Natural killer cell (primary cell): ENCODE measurements around the gene AZI2. TPM values are rescaled to one million over a fixed set of nuclear protein-coding genes. Genes with fewer than 3 reads are reported as not detected.

ENCODE experiments used
- ATAC-seq, 3 donors: fragments of 150-1000 bp in 2 of 3; fragments of 200-7000 bp in 1 of 3; cut with Tn5 transposase; 1 replicate in 1 of 3; 2 replicates in 2 of 3; pipeline ENCODE4 v1.10.0; 2021; ENCODE audit warnings: mild to moderate bottlenecking in 2 of 3, moderate library complexity in 2 of 3
- DNase-seq, 2 donors: peaks; one replicate each; pipeline versions ENCODE4 v3.0.0 to v3.0.0-alpha.2; 2013 to 2021; ENCODE audit warnings: mixed read lengths in 1 of 2
- H3K27ac ChIP-seq: one replicate; pipeline ENCODE4 v1.5.1; 2013; ENCODE audit warnings: mild to moderate bottlenecking, low read length
- H3K27me3 ChIP-seq: one replicate; pipeline ENCODE4 v1.6.1; 2013; ENCODE audit warnings: low read length; ENCODE audit not compliant: control insufficient read depth, insufficient read depth
- H3K36me3 ChIP-seq: one replicate; pipeline ENCODE4 v1.6.1; 2013; ENCODE audit warnings: low read length; ENCODE audit not compliant: control insufficient read depth, insufficient read depth
- H3K4me1 ChIP-seq: one replicate; pipeline ENCODE4 v1.6.1; 2013; ENCODE audit warnings: low read length; ENCODE audit not compliant: control insufficient read depth, insufficient read depth
- H3K4me3 ChIP-seq: one replicate; pipeline ENCODE4 v1.5.1; 2013; ENCODE audit warnings: low read length
- H3K9me3 ChIP-seq: one replicate; pipeline ENCODE4 v1.6.1; 2013; ENCODE audit warnings: low read length; ENCODE audit not compliant: control insufficient read depth, insufficient read depth
- H3K27ac Mint-ChIP-seq, 2 donors: one replicate each; pipeline ENCODE4 v1.8.0; 2022; ENCODE audit warnings: mild to moderate bottlenecking in 2 of 2, mixed read lengths in 2 of 2, moderate library complexity in 1 of 2
- H3K27me3 Mint-ChIP-seq, 2 donors: one replicate each; pipeline ENCODE4 v1.8.0; 2022; ENCODE audit warnings: low read depth in 2 of 2, mixed read lengths in 2 of 2
- H3K36me3 Mint-ChIP-seq: one replicate; pipeline ENCODE4 v1.8.0; 2022; ENCODE audit warnings: mixed read lengths
- H3K4me1 Mint-ChIP-seq, 2 donors: one replicate each; pipeline ENCODE4 v1.8.0; 2022; ENCODE audit warnings: mixed read lengths in 2 of 2
- H3K4me3 Mint-ChIP-seq: one replicate; pipeline ENCODE4 v1.8.0; 2022; ENCODE audit warnings: mild to moderate bottlenecking, moderate library complexity, mixed read lengths
- H3K9me3 Mint-ChIP-seq, 2 donors: one replicate each; pipeline ENCODE4 v1.8.0; 2022; ENCODE audit warnings: mixed read lengths in 2 of 2
- CTCF ChIP-seq: fragments of 200-600 bp; IDR thresholded peaks from one replicate; pipeline ENCODE4 v1.8.0; 2022; ENCODE audit warnings: antibody characterized with exemption
- WGBS: methylation state at CpG from one replicate; pipeline ENCODE4 v1.1.7; 2013; ENCODE audit warnings: missing lambda C conversion rate; ENCODE audit not compliant: insufficient coverage; 5-methylcytosine and 5-hydroxymethylcytosine counted together
- intact Hi-C: fragments of 100-400 bp; cut with micrococcal nuclease; formaldehyde crosslinking; loops from one replicate; pipeline ENCODE4 v1.14.2; 2022
- total RNA-seq, 4 donors: library from RNA; stranded (reverse); fragments of 120-200 nt in 1 of 4; gene quantifications; one replicate each; pipeline versions ENCODE4 v1.2.3 to v1.2.4, GENCODE V29; 2013 to 2022

AZI2 gene
- total RNA-seq, 3 donors from 2014 or later (not counting 1 experiment from before 2014, with no cell fraction given), result 29.3 to 38.6 (median 32.0) TPM

GRCh38 chr3:28376424-28376823 lies 27.8 kb upstream of the AZI2 start:
- H3K27me3 Mint-ChIP-seq, result peaks cover 14 to 25% of the 10 kb centered on the region in 2 donors
- H3K27me3 ChIP-seq, result peaks cover 3% of the 10 kb centered on the region
- H3K9me3 ChIP-seq, result no peaks in the 10 kb centered on the region
- H3K36me3 ChIP-seq, result no peaks in the 10 kb centered on the region
- DNase-seq (no peak), ATAC-seq (no peak)
- intact Hi-C loops, result no loop called here
- H3K4me3 Mint-ChIP-seq, result no peak overlapping the region
- H3K36me3 Mint-ChIP-seq, result peaks cover 5% of the 10 kb centered on the region
- H3K4me1 Mint-ChIP-seq, result no peaks in the 10 kb centered on the region
- H3K27ac ChIP-seq, result no peak overlapping the region
- no peaks in the 10 kb centered on the region for H3K4me1 ChIP-seq
- 80% methylated on average over 2 of the region's 4 CpGs for WGBS
- no peak overlapping the region for H3K27ac Mint-ChIP-seq
- no peak overlapping the region for H3K4me3 ChIP-seq
- TF ChIP-seq CTCF, result no peak
- H3K9me3 Mint-ChIP-seq, result peaks cover 0 to 3% of the 10 kb centered on the region in 2 donors

- Mint-ChIP-seq H3K27ac (peak overlapping the region; percentile 93 to 95), H3K36me3 (peaks cover 26% of the 10 kb centered on the region), H3K9me3 (peaks cover 2 to 4% of the 10 kb centered on the region in 2 donors), H3K4me1 (peaks cover 40 to 43% of the 10 kb centered on the region in 2 donors), H3K27me3 (no peaks in the 10 kb centered on the region), H3K4me3 (peak overlapping the region; percentile 95)
- Histone ChIP-seq H3K27ac (peak overlapping the region; percentile 98), H3K4me1 (peaks cover 9% of the 10 kb centered on the region), H3K9me3 (peaks cover 5% of the 10 kb centered on the region), H3K4me3 (peak overlapping the region; percentile 97), H3K27me3 (no peaks in the 10 kb centered on the region), H3K36me3 (no peaks in the 10 kb centered on the region)
- intact Hi-C loops, result loop anchor here (2.0 to 5.0 kb wide), 4 partner anchors 52 to 867 kb away; partner anchors contain the start of genes CMC1 and SLC4A7
- ATAC-seq (no peak), DNase-seq (no peak)
- WGBS, result 51% methylated on average over 8 of the region's 13 CpGs
- TF ChIP-seq CTCF, result no peak
Measured at GRCh38 chr3:28349469-28350000, 911 bp upstream of the AZI2 start.

GRCh38 chr3:28348265-28348628 lies 377 bp downstream of the AZI2 start:
- Mint-ChIP-seq H3K27me3 (no peaks in the 10 kb centered on the region), H3K27ac (peak overlapping the region; percentile 93 to 95), H3K4me1 (peaks cover 40 to 45% of the 10 kb centered on the region in 2 donors), H3K9me3 (peaks cover 2% of the 10 kb centered on the region in 2 donors), H3K4me3 (peak overlapping the region; percentile 95), H3K36me3 (peaks cover 16% of the 10 kb centered on the region)
- DNase-seq, result no peak
- 3% methylated on average over 16 of the region's 16 CpGs for WGBS
- Histone ChIP-seq H3K27me3 (no peaks in the 10 kb centered on the region), H3K4me3 (peak overlapping the region; percentile 97), H3K4me1 (peaks cover 9% of the 10 kb centered on the region), H3K9me3 (peaks cover 5% of the 10 kb centered on the region), H3K36me3 (no peaks in the 10 kb centered on the region), H3K27ac (peak overlapping the region; percentile 98)
- no peak for TF ChIP-seq CTCF
- ATAC-seq, result no peak
- intact Hi-C loops, result loop anchor here (1.0 to 5.0 kb wide), 5 partner anchors 22 to 866 kb away; partner anchors contain the start of genes CMC1 and SLC4A7
